ENCODE data around the gene WDR5. TPM values are rescaled to one million over a fixed set of nuclear protein-coding genes. Genes with fewer than 3 reads are reported as not detected.

The WDR5 gene
- total RNA-seq, 3 donors from 2014 or later = 16.0 to 17.7 (median 17.4) TPM

GRCh38 chr9:134152022-134152448, 16.2 kb downstream of the WDR5 start:
- TF ChIP-seq POLR2AphosphoS5 (IDR thresholded peaks at IDR 0.05) = no peak
- no peak for TF ChIP-seq POLR2A (IDR thresholded peaks at IDR 0.05)
- no peak for TF ChIP-seq CTCF (IDR thresholded peaks at IDR 0.05)
- Histone ChIP-seq H3K4me1 (no peaks in the 10 kb centered on the region), H3K36me3 (peaks cover 8% of the 10 kb centered on the region), H3K9me3 (no peaks in the 10 kb centered on the region), H3K27ac (peak overlapping the region in 1 of 2 donors; percentile 32), H3K4me3 (no peak overlapping the region), H3K27me3 (no peaks in the 10 kb centered on the region)
- intact Hi-C loops (cut with DNase I; ENCODE audit: low total_unique reads) = no loop called here
- no peak for DNase-seq (ENCODE audit: low spot score in 2 of 2)

GRCh38 chr9:134152488-134152887, 16.6 kb downstream of the WDR5 start:
- H3K4me3 ChIP-seq = no peak overlapping the region
- H3K9me3 ChIP-seq = no peaks in the 10 kb centered on the region
- H3K4me1 ChIP-seq = no peaks in the 10 kb centered on the region
- H3K36me3 ChIP-seq = peaks cover 8% of the 10 kb centered on the region
- TF ChIP-seq CTCF (IDR thresholded peaks at IDR 0.05) (no peak), POLR2A (IDR thresholded peaks at IDR 0.05) (no peak), POLR2AphosphoS5 (IDR thresholded peaks at IDR 0.05) (no peak)
- intact Hi-C loops (cut with DNase I; ENCODE audit: low total_unique reads) = no loop called here
- no peaks in the 10 kb centered on the region for H3K27me3 ChIP-seq
- no peak for DNase-seq (ENCODE audit: low spot score in 2 of 2)
- H3K27ac ChIP-seq = peak overlapping the region in 1 of 2 donors; percentile 32

- Histone ChIP-seq H3K27me3 (no peaks in the 10 kb centered on the region), H3K4me1 (no peaks in the 10 kb centered on the region), H3K4me3 (no peak overlapping the region), H3K27ac (no peak overlapping the region), H3K9me3 (no peaks in the 10 kb centered on the region), H3K36me3 (peaks cover 8% of the 10 kb centered on the region)
- intact Hi-C loops (cut with DNase I; ENCODE audit: low total_unique reads) = no loop called here
- no peak for DNase-seq (ENCODE audit: low spot score in 2 of 2)
- TF ChIP-seq POLR2AphosphoS5 (IDR thresholded peaks at IDR 0.05) (no peak), CTCF (IDR thresholded peaks at IDR 0.05) (no peak), POLR2A (IDR thresholded peaks at IDR 0.05) (no peak)
Measured at GRCh38 chr9:134153450-134153849, 17.6 kb downstream of the WDR5 start.

DNA sequence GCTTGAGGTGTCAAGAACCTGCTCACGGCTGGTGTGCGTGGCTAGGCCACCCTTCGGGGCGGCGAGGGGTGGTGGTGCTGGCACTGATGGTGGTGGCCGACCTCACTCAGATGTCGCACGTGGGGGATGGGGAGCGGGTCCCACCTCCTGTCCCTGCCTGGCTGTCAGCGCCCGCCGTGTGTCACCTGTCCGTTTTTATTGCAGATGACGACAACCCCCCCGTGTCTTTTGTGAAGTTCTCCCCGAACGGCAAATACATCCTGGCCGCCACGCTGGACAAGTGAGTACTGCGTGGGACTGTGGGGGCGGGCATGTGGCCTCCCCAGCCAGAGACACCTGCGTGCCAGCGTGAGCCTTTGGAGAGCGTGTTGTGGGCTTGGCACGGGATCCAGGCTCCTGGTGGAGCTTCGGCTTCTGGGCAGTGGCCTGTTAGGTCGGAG, 18.4 kb downstream of the WDR5 start:
- Histone ChIP-seq H3K4me3 (no peak overlapping the region), H3K27ac (no peak overlapping the region), H3K36me3 (peaks cover 8% of the 10 kb centered on the region), H3K27me3 (no peaks in the 10 kb centered on the region), H3K4me1 (no peaks in the 10 kb centered on the region), H3K9me3 (no peaks in the 10 kb centered on the region)
- no peak for DNase-seq (ENCODE audit: low spot score in 2 of 2)
- no peak for TF ChIP-seq POLR2A (IDR thresholded peaks at IDR 0.05)
- TF ChIP-seq CTCF (IDR thresholded peaks at IDR 0.05) = no peak
- TF ChIP-seq POLR2AphosphoS5 (IDR thresholded peaks at IDR 0.05) = no peak
- intact Hi-C loops (cut with DNase I; ENCODE audit: low total_unique reads) = no loop called here

GRCh38 chr9:134155812-134156377, 20.0 kb downstream of the WDR5 start:
- H3K4me1 ChIP-seq = no peaks in the 10 kb centered on the region

More at GRCh38 chr9:134155812-134156377, 20.0 kb downstream of the WDR5 start:
- no peaks in the 10 kb centered on the region for H3K9me3 ChIP-seq
- H3K4me3 ChIP-seq = no peak overlapping the region
- H3K36me3 ChIP-seq = peaks cover 8% of the 10 kb centered on the region
- H3K27ac ChIP-seq = no peak overlapping the region
- H3K27me3 ChIP-seq = no peaks in the 10 kb centered on the region
- TF ChIP-seq POLR2AphosphoS5 (IDR thresholded peaks at IDR 0.05) = no peak
- intact Hi-C loops (cut with DNase I; ENCODE audit: low total_unique reads) = no loop called here
- no peak for DNase-seq (ENCODE audit: low spot score in 2 of 2)

Measured in breast epithelium (tissue), 4 donors.